GM19238 (cell line): ENCODE measurements around the gene ANKMY1.

ENCODE experiments used
- DNase-seq: peaks from one replicate; pipeline ENCODE4 v3.0.0; 2011; ENCODE audit warnings: low spot score; ENCODE audit not compliant: insufficient read length

ANKMY1 gene

GRCh38 chr2:240462707-240463273 lies 95.0 kb downstream of the ANKMY1 start:
- DNase-seq = no peak

GRCh38 chr2:240462073-240462706 lies 95.6 kb downstream of the ANKMY1 start:
- no peak for DNase-seq

GRCh38 chr2:240461471-240462072 lies 96.2 kb downstream of the ANKMY1 start:
- no peak for DNase-seq

- DNase-seq = no peak
Measured at GRCh38 chr2:240460781-240461431, 96.9 kb downstream of the ANKMY1 start.

GRCh38 chr2:240460253-240460711 lies 97.5 kb downstream of the ANKMY1 start:
- DNase-seq = no peak

- no peak for DNase-seq
Measured at GRCh38 chr2:240459401-240460252, 98.2 kb downstream of the ANKMY1 start.

GRCh38 chr2:240458900-240459391 lies 98.8 kb downstream of the ANKMY1 start:
- no peak for DNase-seq

- no peak for DNase-seq
Measured at GRCh38 chr2:240458044-240458899, 99.5 kb downstream of the ANKMY1 start.

GRCh38 chr2:240457223-240458043 lies 100.4 kb downstream of the ANKMY1 start:
- DNase-seq = no peak

GRCh38 chr2:240456447-240457222 lies 101.2 kb downstream of the ANKMY1 start:
- DNase-seq = no peak

- DNase-seq = no peak
Measured at GRCh38 chr2:240455647-240456446, 101.9 kb downstream of the ANKMY1 start.

GRCh38 chr2:240455272-240455646 lies 102.5 kb downstream of the ANKMY1 start:
- DNase-seq = no peak

- DNase-seq = no peak
Measured at GRCh38 chr2:240454106-240454901, 103.5 kb downstream of the ANKMY1 start.

GRCh38 chr2:240453461-240454105 lies 104.2 kb downstream of the ANKMY1 start:
- DNase-seq = no peak

GRCh38 chr2:240452462-240453256 lies 105.1 kb downstream of the ANKMY1 start:
- no peak for DNase-seq
